GM12873 (cell line): ENCODE results near the gene CAPN2.

Source experiments
- CTCF ChIP-seq: IDR thresholded peaks from 2 replicates; pipeline ENCODE4 v1.5.1; 2012; ENCODE audit warnings: low read depth, mild to moderate bottlenecking, moderate library complexity, low read length, control low read depth; ENCODE audit not compliant: insufficient read depth; ENCODE audit errors: missing control alignments

Gene CAPN2

GRCh38 chr1:223815020-223815853 lies 102.9 kb downstream of the CAPN2 start:
- no peak for TF ChIP-seq CTCF

GRCh38 chr1:223815865-223816264 lies 103.5 kb downstream of the CAPN2 start:
- no peak for TF ChIP-seq CTCF

- no peak for TF ChIP-seq CTCF
Observed at GRCh38 chr1:223819730-223820514, 107.6 kb downstream of the CAPN2 start.

GRCh38 chr1:223820515-223820858 lies 108.1 kb downstream of the CAPN2 start:
- no peak for TF ChIP-seq CTCF

- TF ChIP-seq CTCF = no peak
Observed at GRCh38 chr1:223820971-223821370, 108.6 kb downstream of the CAPN2 start.

- TF ChIP-seq CTCF = no peak
Observed at GRCh38 chr1:223824287-223824686, 111.9 kb downstream of the CAPN2 start.

- TF ChIP-seq CTCF = no peak
Observed at GRCh38 chr1:223824712-223825111, 112.4 kb downstream of the CAPN2 start.
